Neural cell (in vitro differentiated cells): Measurements from ENCODE around the gene R3HDM4. TPM values are rescaled to one million over a fixed set of nuclear protein-coding genes. Genes with fewer than 3 reads are reported as not detected.

Source experiments
- H2AFZ ChIP-seq: fragments of 200-600, 300-800 bp; sonication (generic), shearing (Covaris generic); 2 replicates; pipeline ENCODE4 v1.6.0; 2014; ENCODE audit warnings: low read depth, mild to moderate bottlenecking, antibody characterized with exemption, low read length, moderate library complexity
- H3F3A ChIP-seq: fragments of 200-600 bp; shearing (Covaris generic); 2 replicates; pipeline ENCODE4 v1.6.1; 2016; ENCODE audit warnings: mild to moderate bottlenecking, moderate library complexity, mixed read lengths, antibody characterized with exemption, low read length; ENCODE audit not compliant: insufficient read depth, poor library complexity, severe bottlenecking
- H3K27ac ChIP-seq: fragments of 200-600, 300-800 bp; sonication (generic), shearing (Covaris generic); 2 replicates; pipeline ENCODE4 v1.5.1; 2014; ENCODE audit warnings: mild to moderate bottlenecking, low read length, moderate library complexity
- H3K27me3 ChIP-seq: fragments of 300-800, 200-600 bp; sonication (generic), shearing (Covaris generic); 2 replicates; pipeline ENCODE4 v1.6.0; 2014; ENCODE audit warnings: mild to moderate bottlenecking, low read depth, low read length, moderate library complexity; ENCODE audit not compliant: insufficient read depth
- H3K36me3 ChIP-seq: fragments of 300-800, 200-600 bp; sonication (generic), shearing (Covaris generic); 2 replicates; pipeline ENCODE4 v1.5.1; 2014; ENCODE audit warnings: mild to moderate bottlenecking, antibody characterized with exemption, low read length, moderate library complexity; ENCODE audit not compliant: insufficient read depth
- H3K4me2 ChIP-seq: fragments of 300-800, 200-600 bp; sonication (generic), shearing (Covaris generic); 2 replicates; pipeline ENCODE4 v1.6.0; 2014; ENCODE audit warnings: mild to moderate bottlenecking, low read length
- H3K4me3 ChIP-seq: fragments of 300-800, 200-600 bp; sonication (generic), shearing (Covaris generic); 2 replicates; pipeline ENCODE4 v1.5.1; 2014; ENCODE audit warnings: mild to moderate bottlenecking, low read length, moderate library complexity
- H3K79me2 ChIP-seq: fragments of 200-600 bp; shearing (Covaris generic); replicated peaks from 2 replicates; pipeline ENCODE4 v1.6.0; 2014; ENCODE audit warnings: mild to moderate bottlenecking, low read length, moderate library complexity; ENCODE audit not compliant: insufficient read depth
- H3K9ac ChIP-seq: fragments of 300-800, 200-600 bp; sonication (generic), shearing (Covaris generic); 2 replicates; pipeline ENCODE4 v1.6.1; 2016; ENCODE audit warnings: mild to moderate bottlenecking, low read length, mixed read lengths
- H3K9me2 ChIP-seq: fragments of 200-600 bp; shearing (Covaris generic); 2 replicates; pipeline ENCODE4 v1.6.1; 2016; ENCODE audit warnings: mild to moderate bottlenecking, low read length, mixed read lengths; ENCODE audit not compliant: insufficient read depth
- H3K9me3 ChIP-seq: fragments of 200-600, 300-800 bp; sonication (generic), shearing (Covaris generic); 2 replicates; pipeline ENCODE4 v1.6.1; 2016; ENCODE audit warnings: mild to moderate bottlenecking, mixed run types, low read length, moderate library complexity, mixed read lengths
- H4K20me1 ChIP-seq: fragments of 200-600 bp; shearing (Covaris generic); 2 replicates; pipeline ENCODE4 v1.6.1; 2016; ENCODE audit warnings: mild to moderate bottlenecking, mixed run types; ENCODE audit not compliant: insufficient read depth
- CTCF ChIP-seq: fragments of 450-650 bp; IDR thresholded peaks from 2 replicates; pipeline ENCODE4 v1.5.1; 2014; ENCODE audit warnings: antibody characterized with exemption, mild to moderate bottlenecking, moderate library complexity; ENCODE audit not compliant: poor library complexity, severe bottlenecking
- EP300 ChIP-seq: fragments of 450-650 bp; conservative IDR thresholded peaks from 2 replicates; pipeline ENCODE4 v1.6.1; 2014; ENCODE audit warnings: antibody characterized with exemption, mild to moderate bottlenecking, moderate library complexity; ENCODE audit not compliant: poor library complexity, severe bottlenecking
- EZH2 ChIP-seq: fragments of 200-600, 300-800 bp; shearing (Covaris generic), sonication (generic); IDR thresholded peaks from 2 replicates; pipeline ENCODE4 v1.6.1; 2014; ENCODE audit warnings: antibody characterized with exemption, low read length, borderline replicate concordance, mild to moderate bottlenecking; ENCODE audit not compliant: insufficient read depth, poor library complexity, severe bottlenecking
- MXI1 ChIP-seq: fragments of 450-650 bp; conservative IDR thresholded peaks from 2 replicates; pipeline ENCODE4 v1.6.1; 2014; ENCODE audit warnings: antibody characterized with exemption, mild to moderate bottlenecking; ENCODE audit not compliant: poor library complexity, severe bottlenecking
- POLR2AphosphoS5 ChIP-seq: IDR thresholded peaks from 2 replicates; pipeline ENCODE4 v1.6.1; 2012
- RAD21 ChIP-seq: fragments of 450-650 bp; conservative IDR thresholded peaks from 2 replicates; pipeline ENCODE4 v1.6.1; 2014; ENCODE audit warnings: antibody characterized with exemption, mild to moderate bottlenecking, moderate library complexity
- REST ChIP-seq: IDR thresholded peaks from 2 replicates; pipeline ENCODE4 v1.6.1; 2012; ENCODE audit warnings: borderline replicate concordance
- SMC3 ChIP-seq: fragments of 450-650 bp; conservative IDR thresholded peaks from 2 replicates; pipeline ENCODE4 v1.6.1; 2014; ENCODE audit warnings: antibody characterized with exemption, mild to moderate bottlenecking, moderate library complexity; ENCODE audit not compliant: poor library complexity
- TAF1 ChIP-seq: IDR thresholded peaks from 2 replicates; pipeline ENCODE4 v1.6.1; 2012; ENCODE audit warnings: low read depth
- polyA plus RNA-seq: library from polyadenylated mRNA; depleted of rRNA; stranded (reverse); fragments of >200 nt; gene quantifications from 2 replicates; pipeline ENCODE4 v1.2.3, GENCODE V29; 2014

The R3HDM4 gene
- polyA plus RNA-seq, 1 donor from 2014 or later: 51.2 TPM

- TF ChIP-seq TAF1 (no peak), POLR2AphosphoS5 (no peak), MXI1 (no peak), EZH2 (no peak)
- no peak overlapping the region for H3K4me3 ChIP-seq
These were observed 25.9 kb downstream of the R3HDM4 start for GRCh38 chr19:887072-887471.

GRCh38 chr19:885536-886224 is 27.3 kb downstream of the R3HDM4 start:
- TF ChIP-seq POLR2AphosphoS5 (no peak), EP300 (no peak), RAD21 (no peak), SMC3 (no peak), REST (no peak), TAF1 (no peak), EZH2 (no peak), CTCF (no peak), MXI1 (no peak)
- H3K9me2 ChIP-seq: no peaks in the 10 kb centered on the region
- H3K9ac ChIP-seq: no peak overlapping the region
- no peaks in the 10 kb centered on the region for H4K20me1 ChIP-seq
- H3K79me2 ChIP-seq: no peaks in the 10 kb centered on the region
- H3K27me3 ChIP-seq: no peaks in the 10 kb centered on the region
- no peak overlapping the region for H3K27ac ChIP-seq
- peaks cover 5% of the 10 kb centered on the region for H3K36me3 ChIP-seq
- no peaks in the 10 kb centered on the region for H3F3A ChIP-seq
- no peak overlapping the region for H2AFZ ChIP-seq
- H3K9me3 ChIP-seq: no peaks in the 10 kb centered on the region
- H3K4me2 ChIP-seq: no peak overlapping the region
- no peak overlapping the region for H3K4me3 ChIP-seq

More at GRCh38 chr19:887072-887471, 25.9 kb downstream of the R3HDM4 start:
- Histone ChIP-seq H3K36me3 (no peaks in the 10 kb centered on the region), H3F3A (no peaks in the 10 kb centered on the region), H3K27ac (no peak overlapping the region), H4K20me1 (no peaks in the 10 kb centered on the region), H3K9me3 (no peaks in the 10 kb centered on the region), H3K9ac (no peak overlapping the region), H3K4me2 (no peak overlapping the region), H3K79me2 (peaks cover 1% of the 10 kb centered on the region), H3K27me3 (no peaks in the 10 kb centered on the region), H2AFZ (no peak overlapping the region), H3K9me2 (no peaks in the 10 kb centered on the region)
